ENCODE results near the gene PITPNB.

PITPNB gene

DNA sequence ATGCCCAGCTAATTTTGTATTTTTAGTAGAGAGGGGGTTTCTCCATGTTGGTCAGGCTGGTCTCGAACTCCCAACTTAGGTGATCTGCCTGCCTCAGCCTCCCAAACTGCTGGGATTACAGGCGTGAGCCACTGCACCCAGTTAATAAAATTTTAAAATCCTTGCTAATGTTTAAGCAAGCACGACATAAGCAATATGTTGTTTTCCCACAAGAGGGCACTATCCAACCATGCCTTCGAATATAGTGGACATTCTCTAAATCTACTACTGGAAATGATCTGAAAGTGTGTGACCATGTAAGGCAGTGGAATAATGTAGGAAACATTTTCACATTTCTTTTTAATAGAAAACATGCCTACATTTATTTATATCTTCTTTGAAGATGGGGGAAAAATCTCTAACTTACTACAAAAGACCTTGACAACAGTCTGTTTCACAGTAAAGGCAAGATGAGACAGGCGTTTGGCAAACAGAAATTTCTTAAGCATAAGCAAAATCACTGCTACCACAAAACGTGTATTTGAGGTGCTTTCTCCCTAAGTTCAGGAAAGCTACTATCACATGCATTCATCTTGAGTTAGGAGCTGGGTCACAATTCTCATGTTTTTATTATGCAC, 38.2 kb downstream of the PITPNB start:
- peak; percentile 74 for DNase-seq (ENCODE audit: low read depth)

DNA sequence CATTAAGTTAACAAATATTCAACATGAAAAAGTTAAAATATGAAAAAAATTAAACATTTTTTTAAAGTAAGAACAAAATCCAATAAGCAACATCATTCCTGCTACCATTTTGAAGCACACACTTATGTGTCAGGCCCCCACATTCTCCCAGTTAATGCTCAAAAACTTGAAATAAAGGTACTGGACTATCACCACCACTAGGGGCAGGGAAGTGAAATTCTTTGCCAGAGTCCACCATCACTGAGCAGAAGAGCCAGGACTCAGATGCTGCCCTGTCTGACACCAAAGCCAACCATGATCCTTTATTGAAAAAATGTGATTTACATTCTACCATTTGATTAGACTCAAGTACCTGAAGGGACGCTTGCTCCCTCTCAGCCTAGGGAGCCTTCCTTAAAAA, 39.1 kb downstream of the PITPNB start:
- DNase-seq (ENCODE audit: low read depth), result peak; percentile 50

DNA sequence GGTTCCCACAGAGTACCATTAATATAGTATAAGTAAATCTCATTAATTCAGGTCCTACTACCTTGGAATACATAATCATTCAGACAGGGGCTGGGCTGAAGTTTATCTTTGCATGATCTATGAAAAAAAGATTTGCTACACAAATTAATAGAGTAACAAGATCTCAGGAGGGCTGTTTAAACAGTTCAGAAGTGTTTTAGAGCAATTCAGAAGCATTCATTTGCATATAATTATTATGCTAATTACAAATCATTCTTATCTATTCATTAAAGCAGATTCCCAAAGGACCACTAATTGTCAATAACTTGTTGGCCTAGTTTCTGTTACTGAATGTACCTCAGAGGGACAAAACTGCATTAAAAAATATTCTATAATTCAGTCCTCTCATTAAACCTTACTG, 40.5 kb downstream of the PITPNB start:
- DNase-seq (ENCODE audit: low read depth), result no peak

DNA sequence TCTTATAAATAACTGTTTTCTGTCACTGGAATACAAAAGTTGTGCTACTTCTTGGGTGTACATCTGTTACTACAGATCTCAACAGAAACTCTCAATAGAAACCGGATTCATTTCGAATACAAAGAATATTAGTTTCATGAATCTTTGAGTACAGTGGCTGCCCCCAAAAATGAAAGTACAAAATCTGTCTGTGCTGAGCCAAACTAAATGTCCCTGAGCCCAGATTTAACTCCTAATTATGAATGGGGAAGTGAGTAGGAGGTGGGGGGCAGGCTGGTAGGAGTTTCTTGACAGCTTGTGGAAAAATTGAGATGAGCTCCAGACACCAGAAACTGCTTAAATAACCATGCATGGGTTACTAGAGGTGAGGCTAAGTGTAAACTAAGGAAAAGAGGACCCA, 41.6 kb downstream of the PITPNB start:
- DNase-seq (ENCODE audit: low read depth), result no peak

DNA sequence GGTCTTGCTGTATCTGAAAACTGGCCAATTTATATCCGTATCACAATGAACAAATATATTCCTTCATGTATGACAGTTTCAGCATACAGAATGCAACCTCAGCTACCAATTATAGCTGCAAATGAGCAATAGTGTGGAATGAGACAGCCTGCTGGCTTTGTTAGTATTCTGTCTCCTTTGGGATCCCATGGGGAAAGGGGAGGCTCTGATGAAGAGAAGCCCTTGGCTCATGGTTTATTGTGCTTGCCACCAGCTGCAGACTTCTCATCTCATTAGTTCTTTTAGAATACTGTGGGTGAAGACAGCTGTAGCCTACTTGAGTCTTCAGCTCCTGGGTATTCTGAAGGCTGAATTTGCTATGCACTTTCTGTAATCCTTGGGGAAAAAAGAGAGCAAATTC, 42.4 kb downstream of the PITPNB start:
- DNase-seq (ENCODE audit: low read depth), result no peak

DNA sequence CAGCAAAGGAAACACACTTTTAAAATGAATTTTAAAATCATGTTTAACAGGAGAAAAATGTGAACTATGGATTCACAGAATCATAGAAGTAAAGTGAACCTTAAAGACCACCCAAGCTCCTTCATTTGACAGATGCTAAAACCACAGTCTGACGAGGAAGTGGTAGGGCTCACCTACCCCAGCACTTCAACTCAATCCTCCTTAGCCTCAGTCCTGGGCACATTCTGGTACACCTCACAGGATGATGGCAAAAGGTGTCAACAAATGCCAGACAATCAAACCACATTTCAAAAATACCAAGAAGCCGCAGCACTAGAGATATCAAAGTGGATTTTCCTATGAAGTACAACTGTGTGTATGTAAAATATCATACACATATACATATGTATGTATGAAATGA, 43.1 kb downstream of the PITPNB start:
- DNase-seq (ENCODE audit: low read depth), result no peak

DNA sequence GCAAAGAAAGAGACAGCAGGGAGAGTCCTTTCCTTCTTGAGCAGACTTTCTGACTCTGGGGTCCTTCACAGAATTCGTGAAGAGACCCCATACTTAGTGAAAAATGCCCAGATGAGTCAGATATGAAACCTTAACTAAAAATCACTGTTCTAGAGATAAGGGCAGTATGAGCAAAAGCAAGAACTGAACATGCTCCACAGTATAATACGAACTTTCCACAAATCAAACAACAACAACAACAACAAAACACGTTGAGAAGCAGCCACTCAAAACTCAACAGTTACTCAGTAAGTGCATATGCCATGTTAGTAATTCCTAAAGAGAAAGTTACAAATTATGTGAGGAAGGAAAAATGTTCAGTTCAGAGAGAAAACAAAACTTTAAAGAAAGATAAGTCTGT, 44.3 kb downstream of the PITPNB start:
- DNase-seq (ENCODE audit: low read depth), result no peak

DNA sequence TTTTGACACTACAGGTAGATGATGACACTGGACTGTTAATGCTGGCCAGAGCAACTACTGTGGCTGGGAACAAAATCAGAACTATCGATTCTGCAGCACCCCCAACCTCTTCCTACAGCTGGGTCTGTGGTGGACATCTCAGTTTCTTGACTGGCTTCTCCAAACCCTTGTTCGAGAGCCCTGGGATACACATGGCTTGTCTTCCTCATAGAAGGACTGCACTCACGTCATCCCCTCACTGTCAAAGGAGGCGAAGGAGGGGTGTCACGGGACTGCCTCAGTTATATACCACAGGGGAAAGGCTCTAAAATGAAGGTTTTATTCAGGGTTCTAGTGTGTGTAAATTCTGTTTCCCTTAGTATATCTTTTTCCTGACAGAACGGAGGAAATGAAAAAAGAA, 44.9 kb downstream of the PITPNB start:
- DNase-seq (ENCODE audit: low read depth), result no peak

DNA sequence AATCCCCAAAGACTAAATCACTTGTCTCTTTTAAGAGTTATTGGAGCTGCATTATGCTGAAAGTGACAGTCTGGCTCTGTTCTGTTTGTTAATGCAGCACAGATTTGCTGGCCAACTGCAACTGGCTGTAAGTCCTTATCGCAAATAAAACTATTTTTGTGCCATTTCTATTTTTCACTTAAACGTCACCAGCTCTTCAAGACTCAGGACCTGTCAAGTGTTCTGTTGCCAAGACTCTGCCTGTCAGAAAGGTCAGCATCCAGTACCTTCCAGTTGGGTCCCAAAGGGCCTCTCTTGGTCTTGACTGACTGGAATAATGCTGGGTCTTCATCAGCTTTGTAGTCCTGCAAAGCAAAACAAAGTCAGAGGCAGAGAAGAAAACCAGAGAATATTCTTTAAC, 45.6 kb downstream of the PITPNB start:
- no peak for DNase-seq (ENCODE audit: low read depth)

DNA sequence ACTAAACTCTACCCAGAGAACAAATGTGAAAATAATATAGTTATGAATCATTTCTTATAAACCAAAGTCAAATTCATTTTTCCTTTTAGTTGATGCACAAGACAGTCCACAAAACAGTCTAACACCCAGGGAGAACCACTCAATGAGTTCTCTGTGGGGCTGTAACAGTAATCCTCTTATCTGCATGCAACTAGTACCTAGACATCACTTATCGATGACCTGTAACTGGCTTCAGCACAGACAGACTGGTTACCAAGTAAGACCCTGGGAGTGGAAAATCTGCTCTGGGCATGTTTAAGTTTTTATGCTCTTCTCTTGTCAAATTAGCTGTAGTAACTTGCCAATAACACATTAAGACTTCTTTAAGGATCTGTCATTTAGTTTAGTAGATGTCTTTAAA, 46.6 kb downstream of the PITPNB start:
- DNase-seq (ENCODE audit: low read depth), result no peak

DNA sequence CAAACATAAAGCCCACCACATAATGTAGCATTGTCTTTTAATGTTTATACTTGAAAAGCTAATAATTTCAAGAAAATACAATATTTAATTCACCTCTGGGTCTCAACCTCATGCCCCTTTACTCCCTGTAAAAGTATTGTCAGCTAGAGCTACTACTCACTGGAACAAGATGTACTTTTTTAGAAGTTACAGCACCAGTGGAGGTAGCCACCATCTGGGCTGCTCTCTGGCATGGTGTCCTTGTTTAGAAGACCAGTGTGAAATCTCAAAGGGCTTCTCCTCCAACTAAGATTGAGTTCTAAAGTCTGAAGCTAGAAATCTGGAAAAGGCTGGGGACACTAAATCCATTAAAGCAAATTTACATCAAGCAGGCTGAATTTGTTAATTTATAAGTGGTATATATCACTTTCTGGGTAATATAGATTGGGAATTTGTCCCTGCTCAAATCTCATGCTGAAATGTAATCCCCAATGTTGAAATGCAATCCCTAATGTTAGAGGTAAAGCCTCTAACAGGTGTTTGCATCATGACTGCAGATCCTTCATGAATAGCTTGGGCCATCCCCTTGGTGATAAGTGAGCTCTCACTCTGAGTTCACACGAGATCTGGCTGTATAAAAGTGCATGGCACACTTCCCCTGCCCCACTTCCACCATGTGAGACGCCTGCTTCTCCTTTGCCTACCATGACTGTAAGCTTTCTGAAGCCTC, 47.6 kb downstream of the PITPNB start:
- DNase-seq (ENCODE audit: low read depth), result no peak

DNA sequence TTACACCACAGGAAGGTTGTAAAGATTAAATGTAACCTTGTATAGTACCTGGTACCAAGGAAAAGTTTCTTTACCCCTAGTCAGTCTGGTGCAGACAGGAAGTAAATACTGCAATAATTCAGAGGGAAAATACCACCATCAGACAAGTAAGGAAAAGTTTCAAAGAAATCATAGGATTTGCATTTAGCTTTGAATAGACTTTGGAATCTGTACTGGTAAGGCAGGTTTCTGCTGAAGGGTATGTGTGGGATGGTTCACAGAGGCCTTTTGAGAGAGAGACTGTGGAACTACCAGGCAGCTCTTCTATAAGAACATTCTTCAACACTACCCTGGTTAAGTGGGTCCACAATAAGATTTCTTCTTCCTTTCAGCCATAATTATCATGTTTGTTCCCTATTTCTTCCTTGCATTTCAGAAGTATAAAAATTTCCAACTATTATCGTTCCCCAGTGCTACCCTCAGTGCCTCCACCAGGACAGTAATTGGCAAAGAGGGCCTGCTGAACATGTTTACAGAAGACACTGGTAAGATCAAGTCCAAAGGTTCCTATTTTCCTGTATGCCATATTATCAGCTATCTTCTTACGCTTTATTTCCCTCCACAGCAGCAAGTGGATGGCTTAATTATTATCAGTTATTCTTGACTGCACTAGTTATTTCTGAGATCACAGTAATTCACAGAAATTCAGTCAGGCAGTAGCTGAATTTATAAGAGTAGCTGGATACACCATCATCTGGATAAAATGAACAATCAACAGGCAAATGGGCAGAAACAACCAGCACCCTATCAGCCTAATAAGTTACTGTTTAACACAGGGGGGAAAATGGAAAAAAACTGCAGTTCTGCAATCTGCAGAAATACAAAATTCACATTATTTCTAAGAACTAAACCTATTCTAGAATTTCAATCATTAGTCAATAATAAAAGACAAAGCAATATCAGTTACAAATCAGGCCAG, 48.5 kb downstream of the PITPNB start:
- peak; percentile 45 for DNase-seq (ENCODE audit: low read depth)

DNA sequence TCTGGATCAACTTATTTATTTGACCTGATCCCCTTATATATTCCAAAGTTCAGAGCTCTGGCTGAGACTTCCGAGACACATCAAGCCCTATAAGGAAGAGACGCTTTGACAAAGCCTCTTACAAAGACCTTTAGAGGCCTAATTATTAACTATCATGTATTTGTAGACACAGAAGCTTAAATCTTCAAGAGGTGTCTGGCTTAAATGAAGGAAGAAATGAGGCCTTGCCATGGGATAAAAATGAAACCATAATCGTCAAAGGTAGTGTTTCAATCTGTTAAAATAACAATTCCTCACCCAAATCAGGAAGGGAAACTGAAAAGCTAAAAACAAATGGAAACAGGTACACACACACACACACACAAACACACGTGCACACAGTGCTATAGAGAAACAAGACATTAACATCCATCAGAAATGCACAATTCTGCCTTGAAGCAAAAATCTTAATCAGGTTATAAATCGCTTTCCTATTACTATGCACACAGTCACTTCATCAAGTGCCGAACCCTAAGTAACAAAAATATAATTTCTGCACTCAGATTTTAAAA, 50.2 kb downstream of the PITPNB start:
- no peak for DNase-seq (ENCODE audit: low read depth)

DNA sequence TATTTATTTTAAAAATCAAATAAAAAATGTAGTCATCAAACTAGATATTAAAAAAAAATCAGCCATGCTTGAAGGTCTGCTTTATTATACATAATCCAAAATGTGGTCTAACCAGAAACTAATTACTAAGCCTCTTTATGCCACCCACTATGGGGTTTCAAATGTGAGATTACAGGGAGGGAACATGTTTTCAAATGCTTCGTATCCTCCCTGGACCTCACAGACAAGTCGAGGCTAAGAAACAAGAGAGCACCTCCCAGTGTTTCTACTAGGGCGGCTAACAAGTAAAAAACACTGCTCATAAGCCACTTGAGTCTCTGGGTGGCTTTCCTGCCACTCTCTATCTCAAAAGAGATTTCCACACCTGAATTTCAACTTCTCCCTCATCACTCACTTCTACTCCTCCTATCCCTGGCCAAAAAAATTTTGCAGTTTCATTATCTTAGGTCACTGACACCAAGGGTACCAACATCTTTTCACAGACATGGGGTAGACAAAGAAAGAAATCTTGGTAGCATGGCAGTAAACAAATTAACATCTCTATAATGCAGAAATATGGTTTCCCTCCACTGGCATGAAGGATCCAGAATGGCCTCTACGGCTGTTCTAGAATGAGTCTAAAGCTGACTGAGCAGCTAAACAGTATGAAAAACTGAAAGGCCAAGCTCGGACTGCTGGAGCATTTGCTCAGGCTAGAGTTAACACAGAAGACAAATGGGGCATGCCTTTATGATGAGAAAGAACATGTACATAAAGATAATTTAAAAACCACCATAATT, 50.9 kb downstream of the PITPNB start:
- peak; percentile 53 for DNase-seq (ENCODE audit: low read depth)

DNA sequence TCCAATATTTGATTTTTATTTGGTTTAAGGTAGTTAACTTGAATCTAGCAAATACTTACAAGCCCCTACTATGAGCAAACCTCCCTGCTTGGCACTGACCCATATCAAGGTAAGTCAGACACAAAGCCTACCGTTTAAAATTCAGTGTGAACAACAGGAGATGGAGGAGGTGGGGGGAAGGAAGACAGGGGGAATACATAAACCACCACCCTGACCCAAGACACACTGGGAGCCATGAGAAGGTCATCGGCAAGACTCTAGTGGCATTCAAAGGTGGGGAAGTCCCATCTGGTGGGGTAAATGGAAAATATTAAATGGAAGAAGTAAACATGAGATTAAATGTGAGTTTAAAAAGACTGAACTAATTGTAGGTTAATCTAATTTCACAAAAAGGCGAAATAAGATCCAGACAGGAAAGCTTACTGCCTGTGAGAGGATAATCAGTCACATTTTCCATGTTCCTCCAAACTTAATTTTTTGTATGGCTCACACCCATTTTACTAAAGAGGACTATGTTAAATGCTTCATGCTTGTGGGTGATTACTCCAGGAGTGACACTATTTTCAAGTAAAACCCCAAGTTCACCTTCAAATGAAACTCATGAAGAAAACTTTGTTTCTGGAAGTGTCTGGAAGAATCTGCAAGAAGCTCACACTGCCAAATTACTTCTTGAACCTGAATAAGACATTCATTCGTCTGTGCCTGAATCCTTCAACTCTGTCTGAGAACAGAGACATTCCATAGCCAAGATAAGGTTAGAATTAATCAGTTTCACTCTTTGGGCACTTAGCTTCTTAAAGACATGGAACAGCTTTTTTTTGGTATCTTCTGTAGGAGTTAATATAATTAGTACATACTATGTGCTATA, 51.7 kb downstream of the PITPNB start:
- peak; percentile 70 for DNase-seq (ENCODE audit: low read depth)

DNA sequence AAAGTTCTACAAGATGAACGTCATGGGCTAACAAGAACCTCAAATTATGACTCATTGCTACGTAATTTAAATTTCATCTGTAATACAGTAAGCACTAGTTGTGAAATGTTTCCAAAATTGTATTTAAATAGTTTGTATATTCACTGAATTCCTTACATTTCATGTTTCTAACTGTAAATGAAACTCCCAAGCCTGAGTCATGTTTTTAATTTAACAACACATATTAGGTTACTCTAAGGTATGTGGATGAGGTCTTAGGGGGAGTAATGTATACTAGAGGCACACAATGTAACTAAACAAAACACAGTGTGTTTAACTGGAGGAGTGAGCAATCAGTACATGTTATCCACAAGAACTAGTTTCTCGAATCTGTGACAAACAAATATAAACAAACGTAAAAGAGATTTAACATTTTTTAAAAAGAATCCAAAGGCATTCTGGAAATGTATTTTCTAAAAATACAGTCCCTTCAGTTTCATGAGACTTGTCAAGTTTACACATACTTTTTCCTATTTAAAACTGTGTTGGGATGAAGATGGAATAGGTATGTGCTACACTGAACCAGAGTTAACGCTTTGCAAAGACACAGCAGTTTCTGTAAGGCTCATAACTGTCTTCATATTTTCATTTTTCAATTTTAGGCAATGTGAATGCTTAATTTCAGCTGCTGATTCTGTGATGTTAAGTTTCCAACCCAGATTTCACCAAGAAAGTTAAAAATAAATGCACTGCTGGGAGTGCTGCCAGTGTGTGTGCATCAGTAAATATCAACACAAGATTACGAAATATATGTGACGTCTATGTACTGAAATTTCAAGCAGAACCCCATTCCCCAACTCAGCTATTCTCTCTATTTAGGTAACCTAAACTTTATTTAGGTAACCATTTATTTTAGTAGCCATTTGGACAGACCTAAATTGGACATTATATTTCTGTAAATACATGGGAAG, 52.6 kb downstream of the PITPNB start:
- DNase-seq (ENCODE audit: low read depth), result peak; percentile 93

DNA sequence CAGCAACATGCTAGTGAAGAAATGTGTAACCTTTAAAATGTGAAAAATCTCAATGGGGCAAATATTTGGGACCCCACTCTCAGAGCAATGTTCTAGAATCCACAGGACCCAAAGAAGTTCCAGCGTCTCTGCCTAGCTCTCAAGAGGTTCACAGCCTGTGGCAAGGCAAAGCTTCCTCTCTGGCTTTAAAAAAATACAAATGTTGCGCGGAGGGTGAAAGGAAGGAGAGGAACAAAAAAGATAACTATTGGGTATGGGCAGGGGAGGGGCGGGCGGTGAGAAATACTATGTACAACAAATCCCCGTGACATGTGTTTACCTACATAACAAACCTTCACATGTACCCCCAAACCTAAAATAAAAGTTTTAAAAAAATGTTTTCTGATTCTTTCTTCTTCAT, 53.6 kb downstream of the PITPNB start:
- DNase-seq (ENCODE audit: low read depth), result no peak

DNA sequence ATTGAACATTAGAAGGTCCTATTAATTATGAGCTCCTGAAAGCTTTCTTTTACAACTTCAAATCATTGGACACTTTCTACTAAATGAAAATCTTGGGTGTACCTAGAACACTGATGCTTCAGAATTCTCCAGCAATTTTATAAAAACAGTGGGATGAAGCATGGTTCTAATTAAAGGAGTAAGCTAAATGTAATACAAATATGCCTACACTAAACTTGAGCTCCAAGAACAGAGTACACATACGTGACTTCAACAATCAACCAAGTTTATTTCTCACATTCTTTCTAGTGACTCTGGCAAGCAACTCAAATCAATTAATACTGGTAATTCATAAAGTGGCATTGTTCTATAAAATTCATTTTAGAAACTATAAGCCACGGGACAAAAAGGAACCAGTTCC, 55.5 kb downstream of the PITPNB start:
- DNase-seq (ENCODE audit: low read depth), result no peak

DNA sequence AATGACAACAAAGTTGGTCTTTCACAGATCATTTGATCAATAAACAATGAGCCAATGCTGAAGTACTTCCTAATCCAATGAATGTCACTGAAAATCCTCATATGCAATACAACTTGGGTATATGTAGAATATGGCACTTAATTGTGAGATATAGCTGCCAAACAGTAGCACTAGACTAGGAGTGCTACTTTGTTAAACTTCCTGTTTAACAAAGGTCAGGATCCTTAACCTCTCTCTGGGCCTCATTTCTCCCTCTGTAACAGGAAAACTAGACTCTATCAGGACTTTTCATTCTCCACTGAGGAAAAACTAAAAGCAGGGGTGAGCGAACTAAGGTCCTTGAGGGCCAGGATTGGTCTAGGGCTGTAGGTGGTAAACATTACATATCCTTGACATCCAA, 56.1 kb downstream of the PITPNB start:
- no peak for DNase-seq (ENCODE audit: low read depth)

DNA sequence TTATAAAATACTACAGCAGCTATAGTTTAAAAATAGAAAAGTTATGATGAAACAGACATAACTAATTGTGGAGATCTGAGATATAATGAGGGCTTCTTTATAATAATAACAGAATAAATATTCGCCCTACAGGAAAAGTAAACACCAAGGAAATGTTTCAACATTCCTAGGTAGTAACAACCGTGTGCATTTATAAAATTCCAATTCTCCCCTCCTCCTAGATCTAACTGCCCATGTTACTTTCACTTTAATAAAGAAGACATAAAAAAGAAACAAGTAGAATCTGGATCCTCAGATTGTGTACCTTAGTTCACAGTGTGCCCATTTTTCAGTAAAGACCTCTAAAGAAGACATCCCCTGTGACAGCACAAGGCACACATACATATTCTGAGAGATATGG, 59.7 kb downstream of the PITPNB start:
- no peak for DNase-seq (ENCODE audit: low read depth)

Data from amniotic epithelial cell (primary cell).